GM21360 (cell line): Measurements from ENCODE around the gene DEFB113.
"Not testable (repeated sequence)": the region's sequence is repeated elsewhere in the genome, so short reads cannot be mapped to it uniquely, and the experiment has no call there.

ENCODE experiments used
- ATAC-seq: cut with Tn5 transposase; IDR thresholded peaks from one replicate; pipeline ENCODE4 v1.9.1; 2021; ENCODE audit warnings: mild to moderate bottlenecking, moderate library complexity; ENCODE audit not compliant: unreplicated experiment

Gene DEFB113

DNA sequence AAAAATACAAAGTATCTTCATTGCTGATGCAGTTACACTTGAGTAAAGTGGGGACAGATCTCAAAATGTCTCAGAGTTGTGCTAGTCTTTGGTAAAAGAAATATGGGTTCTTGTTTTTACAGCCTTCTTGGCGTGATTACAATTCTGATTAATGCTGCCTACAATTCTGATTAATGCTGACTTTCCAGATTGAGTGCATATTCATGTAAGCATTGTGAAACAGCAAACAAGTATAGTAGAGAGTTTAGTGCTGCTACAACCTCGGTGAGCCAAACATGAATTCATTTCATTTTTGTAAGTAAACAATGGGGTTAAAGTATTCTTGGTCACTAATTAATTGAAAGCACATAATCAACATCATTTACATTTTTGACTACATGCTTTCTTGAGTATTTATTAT lies at the start of gene DEFB113:
Gene DEFB113, minus strand, starts transcription at position 21 of the 400 bp plus-strand sequence. Its CDS starts 0 bp downstream, at position 21.
- ATAC-seq, result no peak

- no peak for ATAC-seq
These were observed 38.4 kb upstream of the DEFB113 start for GRCh38 chr6:50007819-50008218.

DNA sequence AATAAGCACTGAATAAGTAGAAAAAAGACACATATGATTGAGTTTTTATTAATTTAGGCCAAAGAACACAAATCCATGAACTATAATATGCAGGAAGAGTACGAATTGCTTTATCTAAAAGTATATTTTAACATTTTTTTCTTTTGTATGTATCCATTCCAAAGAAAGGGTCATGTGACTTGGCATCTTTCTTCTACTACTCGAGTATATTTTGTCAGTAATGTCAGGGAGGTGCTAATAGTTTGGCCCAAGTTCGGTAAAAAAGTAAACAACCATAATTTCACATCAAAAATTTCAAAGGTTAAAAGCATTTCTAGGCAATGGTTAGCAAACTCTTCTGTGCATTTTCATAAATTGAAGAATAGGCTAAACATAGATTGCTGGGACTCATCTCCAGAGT lies 33.7 kb upstream of the DEFB113 start:
- no peak for ATAC-seq

DNA sequence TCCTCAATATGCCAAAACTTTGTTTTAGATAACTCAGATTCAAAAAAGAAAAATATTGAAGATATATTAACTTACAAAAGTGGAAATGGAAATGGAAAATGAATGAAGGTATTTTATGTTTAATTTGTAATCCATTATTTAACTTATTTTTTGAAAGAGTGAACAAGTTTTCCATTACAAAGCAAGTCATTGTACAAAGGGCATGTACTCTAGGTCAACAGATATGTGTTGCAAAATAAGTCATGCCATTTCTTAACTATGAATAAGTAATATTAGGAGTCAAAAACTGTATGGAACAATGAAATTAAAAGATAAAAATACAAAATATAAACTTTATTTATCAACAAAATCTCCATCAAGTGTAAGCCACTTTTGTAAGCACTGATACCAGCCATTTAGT lies 25.9 kb upstream of the DEFB113 start:
- no peak for ATAC-seq

- ATAC-seq, result no peak
These were observed 19.5 kb upstream of the DEFB113 start for GRCh38 chr6:49988900-49989299.

- ATAC-seq, result no peak
These were observed 18.3 kb upstream of the DEFB113 start for GRCh38 chr6:49987749-49988148.

DNA sequence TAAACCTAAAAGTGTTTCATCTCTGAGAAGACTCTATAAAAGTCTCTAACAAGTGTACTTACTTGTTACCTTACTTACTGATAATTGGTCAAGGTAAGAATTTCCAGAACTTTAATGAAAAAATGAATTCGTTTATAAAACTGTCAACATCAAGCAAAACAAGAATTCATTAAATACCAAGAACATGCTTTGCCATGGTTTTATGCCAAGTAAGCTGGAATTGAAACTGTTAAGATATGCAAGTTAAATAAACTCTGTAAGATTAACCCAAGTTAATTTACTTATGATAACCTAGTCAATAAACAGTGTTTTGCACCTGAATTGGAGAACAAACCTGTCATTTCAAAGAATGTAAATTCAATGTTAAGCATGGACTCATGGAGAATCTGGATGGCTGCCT lies 17.1 kb upstream of the DEFB113 start:
- ATAC-seq, result no peak

- no peak for ATAC-seq
These were observed 12.6 kb upstream of the DEFB113 start for GRCh38 chr6:49982046-49982445.

DNA sequence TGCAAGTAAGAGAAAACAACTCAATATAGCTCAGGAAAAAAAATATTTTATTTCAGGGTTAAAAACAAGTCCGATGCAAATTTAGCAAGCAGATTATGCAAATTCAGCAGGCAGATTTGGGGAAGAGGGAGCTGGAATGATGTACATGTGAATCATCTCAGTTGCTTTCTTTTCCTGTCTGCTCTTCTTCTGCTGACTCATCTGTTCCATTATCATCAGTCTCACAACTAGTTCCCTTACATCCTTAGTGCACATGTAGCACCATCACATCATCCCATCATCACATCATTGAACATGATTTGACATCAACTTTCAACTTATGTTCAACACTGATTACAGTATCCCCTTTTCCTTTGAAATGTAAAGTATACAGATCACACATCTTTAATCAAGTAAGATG lies 11.5 kb upstream of the DEFB113 start:
- no peak for ATAC-seq

DNA sequence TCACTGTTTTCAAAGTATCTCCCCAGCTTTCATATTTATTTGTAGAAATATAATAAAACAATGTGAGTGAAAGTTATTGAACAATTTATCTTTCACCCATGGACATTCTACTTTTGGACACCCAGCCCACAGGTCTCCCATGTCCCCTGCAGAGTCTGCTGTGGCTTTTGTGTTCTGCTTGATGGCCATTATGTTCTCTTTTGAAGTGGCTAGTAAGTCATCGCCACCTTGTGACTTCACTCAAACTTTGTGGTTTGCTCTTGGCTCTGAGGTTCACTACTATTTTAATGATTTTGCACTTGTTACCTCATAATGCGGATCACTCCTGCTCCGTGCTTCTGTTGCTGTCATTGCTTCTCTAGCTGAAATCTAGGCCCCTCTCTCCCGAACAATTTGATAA lies 10.2 kb upstream of the DEFB113 start:
- peak; percentile 35 for ATAC-seq

GRCh38 chr6:49978332-49979226 lies 9.2 kb upstream of the DEFB113 start:
- ATAC-seq, result peak; percentile 45

- no peak for ATAC-seq
These were observed 2.6 kb downstream of the DEFB113 start for GRCh38 chr6:49966823-49967222.

DNA sequence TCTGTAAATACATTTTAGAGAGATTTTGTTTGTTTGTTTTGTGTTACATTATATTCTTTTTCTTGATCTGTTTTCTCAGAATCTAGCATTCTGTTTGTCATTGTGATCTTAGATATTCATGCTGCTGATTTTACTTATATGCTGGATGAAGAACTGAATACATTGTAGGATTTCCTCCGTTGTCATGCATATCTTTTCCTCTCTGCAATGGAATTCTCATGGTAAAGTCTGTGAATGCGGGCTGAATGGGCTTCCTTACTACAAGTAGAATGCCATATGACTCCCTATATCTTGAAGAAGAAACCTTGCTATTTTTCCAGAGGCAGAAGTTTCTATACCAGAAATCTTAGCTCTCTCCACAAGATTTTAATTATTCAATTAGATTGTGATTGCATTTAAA lies 3.1 kb downstream of the DEFB113 start:
- no peak for ATAC-seq

GRCh38 chr6:49964064-49964463 lies 5.4 kb downstream of the DEFB113 start, which contains the start of gene DEFB114:
TSS of gene DEFB114 (minus strand) at chr6:49964164. CDS start at chr6:49964105, 59 bp downstream.
- no peak for ATAC-seq

DNA sequence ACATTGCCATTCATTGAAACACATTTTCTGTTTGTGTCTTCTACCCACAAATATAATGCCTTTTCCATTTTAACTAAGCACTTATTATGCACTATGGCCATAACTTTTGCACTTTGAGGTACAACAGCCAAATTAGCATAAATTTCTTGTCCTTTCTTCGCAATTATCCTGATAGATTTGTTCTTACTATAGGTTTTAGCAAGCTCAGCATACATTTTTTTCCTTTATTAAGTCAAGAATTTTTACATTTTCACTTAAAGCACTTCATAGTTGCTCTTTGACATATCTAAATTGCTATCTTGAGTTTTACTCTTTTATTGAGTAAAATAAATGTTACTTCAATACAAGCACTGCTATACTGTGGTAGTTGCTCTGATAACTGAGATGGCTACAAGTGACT lies 11.2 kb downstream of the DEFB113 start:
- no peak for ATAC-seq

GRCh38 chr6:49955847-49956246 lies 13.6 kb downstream of the DEFB113 start:
- ATAC-seq, result no peak

DNA sequence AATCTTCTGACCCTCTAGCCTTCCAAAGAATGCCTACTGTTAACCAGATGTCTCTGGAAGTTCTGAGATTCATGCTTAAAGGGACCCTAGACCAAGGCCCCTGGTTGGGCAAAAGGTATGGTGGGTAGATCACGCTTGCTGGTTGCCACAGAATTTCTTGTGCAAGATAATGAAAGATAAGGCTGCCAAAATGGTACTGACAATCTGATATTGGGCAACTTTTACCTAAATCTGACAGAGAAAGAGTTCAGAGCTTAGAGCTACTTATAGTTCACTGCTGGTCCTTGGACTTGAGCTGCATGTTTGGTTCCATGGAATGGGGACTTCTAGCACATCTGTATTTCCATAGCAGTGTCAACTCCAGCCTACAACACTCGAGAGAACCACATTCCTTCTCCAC lies 17.5 kb downstream of the DEFB113 start:
- ATAC-seq, result no peak

- no peak for ATAC-seq
These were observed 19.0 kb downstream of the DEFB113 start for GRCh38 chr6:49950415-49950751.

DNA sequence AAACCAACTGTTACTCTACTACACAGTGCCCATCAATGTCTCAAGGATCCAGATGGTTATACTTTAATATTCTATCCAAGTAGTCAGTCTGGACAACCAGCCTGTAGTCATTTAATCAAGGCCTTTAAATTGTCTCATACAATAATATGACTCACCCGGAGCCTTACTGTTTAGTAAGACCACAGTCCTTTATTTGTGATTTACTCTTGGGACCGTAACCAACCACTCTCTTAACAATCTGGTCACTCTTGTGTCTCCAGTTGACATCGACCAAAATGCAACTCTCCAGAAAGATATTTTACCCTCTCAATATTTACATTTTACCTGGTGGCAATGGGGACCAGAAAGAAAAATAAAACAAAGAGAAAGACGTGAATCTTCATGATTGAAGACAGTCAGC lies 20.4 kb downstream of the DEFB113 start:
- no peak for ATAC-seq

- no peak for ATAC-seq
These were observed 22.6 kb downstream of the DEFB113 start for GRCh38 chr6:49946835-49947234.

GRCh38 chr6:49944068-49944467 lies 25.4 kb downstream of the DEFB113 start:
- ATAC-seq, result not testable (repeated sequence)

DNA sequence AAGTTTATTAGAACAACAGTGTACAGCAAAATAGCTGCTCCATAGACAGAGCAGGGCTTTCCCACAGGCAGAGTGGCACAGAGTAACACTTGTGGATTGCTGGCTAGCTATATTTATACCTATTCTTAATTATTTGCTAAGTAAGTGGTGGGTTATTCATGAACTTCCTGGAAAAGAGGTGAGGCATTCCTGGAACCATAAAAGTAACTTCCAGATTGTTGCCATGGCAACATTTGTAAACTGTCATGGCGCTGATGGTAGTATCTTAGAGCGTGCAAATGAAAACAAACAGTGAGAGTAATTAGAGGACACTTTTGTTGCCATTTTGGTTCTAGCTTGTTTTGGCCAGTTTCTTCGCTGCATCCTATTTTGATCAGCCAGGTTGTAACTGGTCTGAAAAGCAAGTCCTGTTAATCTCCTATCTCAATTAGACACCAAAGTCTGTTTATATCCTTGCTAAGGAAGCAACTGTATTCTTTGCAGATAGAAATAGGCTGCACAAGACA lies 29.4 kb downstream of the DEFB113 start:
- ATAC-seq, result no peak

GRCh38 chr6:49937811-49938210 lies 31.6 kb downstream of the DEFB113 start:
- ATAC-seq, result no peak
